GM12878 (cell line): Measurements from ENCODE around the gene GCSAML. TPM values are rescaled to one million over a fixed set of nuclear protein-coding genes. Genes with fewer than 3 reads are reported as not detected.

ENCODE experiments used
- ATAC-seq: fragments of 200-7000 bp; cut with Tn5 transposase; 3 replicates; pipeline ENCODE4 v1.9.1; 2020; ENCODE audit warnings: mild to moderate bottlenecking, moderate library complexity
- BruUV-seq: library from RNA; stranded (reverse); fragments of 400-500 nt; replicated peaks from 2 replicates; lab custom pipeline; 2021; lab: Mats Ljungman, UMichigan
- CTCF ChIA-PET: fragments of 300-600 bp; sonication (Branson Sonifier 250); formaldehyde crosslinking; extraction: SDS; loops from one replicate; lab custom pipeline; 2021; ENCODE audit warnings: inconsistent platforms; lab: Yijun Ruan, JAX
- POLR2A ChIA-PET: fragments of 350-600 bp; formaldehyde crosslinking; extraction: SDS; loops from one replicate; lab custom pipeline; 2021; ENCODE audit warnings: inconsistent platforms; lab: Charles Lee
- RAD21 ChIA-PET: fragments of 300-600 bp; sonication (Branson Sonifier 250); formaldehyde crosslinking; loops from one replicate; lab custom pipeline; 2023; ENCODE audit warnings: antibody characterized with exemption; ENCODE audit not compliant: unreplicated experiment; lab: Charles Lee
- SMC1A ChIA-PET: fragments of 300-600 bp; sonication (Branson Sonifier 250); formaldehyde crosslinking; loops from one replicate; lab custom pipeline; 2023; ENCODE audit not compliant: unreplicated experiment, uncharacterized antibody; lab: Charles Lee
- DNase-seq: peaks from one replicate; pipeline ENCODE4 v3.0.0-alpha.2; 2011; ENCODE audit warnings: low read depth, low spot score
- FAIRE-seq: peaks from 3 replicates; lab custom pipeline; 2011; peaks lifted over from hg19 to GRCh38; lab: Jason Lieb, UNC
- H2AFZ ChIP-seq: 2 replicates; pipeline ENCODE4 v1.6.0; 2011; ENCODE audit warnings: low read depth, low read length, control low read depth; ENCODE audit not compliant: control insufficient read depth
- H3K27ac ChIP-seq: 2 replicates; pipeline ENCODE4 v1.5.1; 2011; ENCODE audit warnings: control low read depth; ENCODE audit not compliant: control insufficient read depth, insufficient read depth
- H3K27me3 ChIP-seq, 2 experiments: replicated peaks in 1 of 2; 2 replicates each; pipeline versions ENCODE4 v1.6.0 to v1.6.1; 2011; ENCODE audit warnings: low read length in 1 of 2; ENCODE audit not compliant: control insufficient read depth in 2 of 2, insufficient read depth in 2 of 2
- H3K36me3 ChIP-seq, 2 experiments: 2 replicates each; pipeline ENCODE4 v1.5.1; 2011; ENCODE audit warnings: low read length in 1 of 2; ENCODE audit not compliant: control insufficient read depth in 2 of 2, insufficient read depth in 2 of 2
- H3K4me1 ChIP-seq: 2 replicates; pipeline ENCODE4 v1.6.1; 2011; ENCODE audit warnings: mild to moderate bottlenecking, low read length, moderate library complexity, mixed read lengths; ENCODE audit not compliant: control insufficient read depth, insufficient read depth
- H3K4me2 ChIP-seq: 2 replicates; pipeline ENCODE4 v1.6.0; 2011; ENCODE audit warnings: control low read depth; ENCODE audit not compliant: control insufficient read depth, insufficient read depth
- H3K4me3 ChIP-seq: fragments of 200-600 bp; sonication (generic); 2 replicates; pipeline ENCODE4 v1.5.1; 2016
- H3K79me2 ChIP-seq: 2 replicates; pipeline ENCODE4 v1.6.0; 2011; ENCODE audit warnings: low read length; ENCODE audit not compliant: control insufficient read depth, insufficient read depth
- H3K9ac ChIP-seq: 2 replicates; pipeline ENCODE4 v1.8.0; 2011; ENCODE audit warnings: low read length, control low read depth, mixed read lengths; ENCODE audit not compliant: control insufficient read depth, insufficient read depth
- H3K9me3 ChIP-seq: replicated peaks from 3 replicates; pipeline ENCODE4 v1.5.1; 2011; ENCODE audit warnings: mild to moderate bottlenecking, low read length; ENCODE audit not compliant: control insufficient read depth, insufficient read depth
- H4K20me1 ChIP-seq: 2 replicates; pipeline ENCODE4 v1.6.0; 2011; ENCODE audit not compliant: control insufficient read depth, insufficient read depth
- BMI1 ChIP-seq: fragments of 450-650 bp; IDR thresholded peaks from 2 replicates; pipeline ENCODE4 v1.6.1; 2016; ENCODE audit warnings: mild to moderate bottlenecking, moderate library complexity, borderline replicate concordance
- BRCA1 ChIP-seq: IDR thresholded peaks from 2 replicates; pipeline ENCODE4 v1.6.1; 2011; ENCODE audit warnings: low read depth, low read length, improper control_type of control experiment
- DPF2 ChIP-seq: fragments of 450-650 bp; IDR thresholded peaks from 2 replicates; pipeline ENCODE4 v1.6.1; 2017; ENCODE audit warnings: mild to moderate bottlenecking
- FOXK2 ChIP-seq: fragments of 450-650 bp; IDR thresholded peaks from 2 replicates; pipeline ENCODE4 v1.6.1; 2017; ENCODE audit warnings: mild to moderate bottlenecking, moderate library complexity
- IKZF1 ChIP-seq: fragments of 450-650 bp; conservative IDR thresholded peaks from 2 replicates; pipeline ENCODE4 v1.6.1; 2017; ENCODE audit warnings: antibody characterized with exemption, mild to moderate bottlenecking
- KLF5 ChIP-seq: fragments of 450-650 bp; IDR thresholded peaks from 2 replicates; pipeline ENCODE4 v1.6.1; 2014; ENCODE audit warnings: mild to moderate bottlenecking; ENCODE audit not compliant: partially characterized antibody
- MEF2A ChIP-seq: IDR thresholded peaks from 2 replicates; pipeline ENCODE4 v1.6.1; 2011; ENCODE audit warnings: low read depth, mild to moderate bottlenecking, low read length, moderate library complexity; ENCODE audit not compliant: insufficient read depth
- MYC ChIP-seq: IDR thresholded peaks from 2 replicates; pipeline ENCODE4 v1.6.1; 2011; ENCODE audit warnings: mild to moderate bottlenecking, low read length, moderate library complexity, inconsistent platforms; ENCODE audit not compliant: insufficient read depth, insufficient replicate concordance, insufficient read length, severe bottlenecking
- NFYA ChIP-seq: IDR thresholded peaks from 2 replicates; pipeline ENCODE4 v1.6.1; 2011; ENCODE audit warnings: low read depth, mild to moderate bottlenecking, low read length, improper control_type of control experiment, borderline replicate concordance
- RB1 ChIP-seq: fragments of 450-650 bp; formaldehyde crosslinking; IDR thresholded peaks from 2 replicates; pipeline ENCODE4 v1.6.1; 2017; ENCODE audit warnings: mild to moderate bottlenecking, borderline replicate concordance
- SMC3 ChIP-seq: IDR thresholded peaks from 2 replicates; pipeline ENCODE4 v1.6.1; 2011; ENCODE audit warnings: low read length, improper control_type of control experiment, borderline replicate concordance
- STAT1 ChIP-seq: fragments of 450-650 bp; conservative IDR thresholded peaks from 2 replicates; pipeline ENCODE4 v1.6.1; 2014; ENCODE audit warnings: antibody characterized with exemption, mild to moderate bottlenecking
- ZNF24 ChIP-seq: fragments of 450-650 bp; IDR thresholded peaks from 2 replicates; pipeline ENCODE4 v1.6.1; 2017; ENCODE audit warnings: antibody characterized with exemption, mild to moderate bottlenecking
- ZNF384 ChIP-seq: IDR thresholded peaks from 2 replicates; pipeline ENCODE4 v1.6.1; 2012; ENCODE audit warnings: low read depth, mild to moderate bottlenecking, low read length, improper control_type of control experiment, borderline replicate concordance
- WGBS: methylation state at CpG from one replicate; pipeline ENCODE4 v1.1.6; 2016; ENCODE audit warnings: low lambda C conversion rate; ENCODE audit not compliant: insufficient replicate concordance, insufficient coverage; ENCODE audit errors: missing lambda C conversion rate; 5-methylcytosine and 5-hydroxymethylcytosine counted together
- in situ Hi-C: fragments of 300-500 bp; cut with MboI; formaldehyde crosslinking; loops from 9 replicates; pipeline ENCODE4 v1.14.3; 2018; ENCODE audit warnings: mixed read lengths
- intact Hi-C: fragments of 100-400 bp; cut with micrococcal nuclease; formaldehyde crosslinking; loops from one replicate; pipeline ENCODE4 v1.14.2; 2022; ENCODE audit not compliant: unreplicated experiment
- polyA plus RNA-seq, 11 experiments: library from polyadenylated mRNA; depleted of rRNA in 4 of 11; unstranded in 6 of 11; stranded (reverse) in 5 of 11; fragments of >200 nt; fragmentation: Nextera tagmentation in 4 of 11; fragmentation: Illumina TruSeq in 1 of 11; extraction: Ambion mirVana in 4 of 11; extraction: Trizol in 1 of 11; gene quantifications; 1 replicate in 1 of 11; 2 replicates in 10 of 11; pipeline versions ENCODE4 v1.2.1 to v1.2.3, GENCODE V29; 2011 to 2016; ENCODE audit warnings: inconsistent platforms in 2 of 11, missing spikeins in 2 of 11, low read depth in 1 of 11
- total RNA-seq, 4 experiments: library from RNA; depleted of rRNA in 3 of 4; stranded (reverse); fragments of >200 nt in 3 of 4; fragmentation: Illumina TruSeq in 1 of 4; extraction: Trizol in 1 of 4; gene quantifications; 2 replicates each; pipeline versions ENCODE4 v1.2.1 to v1.2.3, GENCODE V29; 2013 to 2021
- TF ChIP-seq, protein P1 (sequence below): IDR thresholded peaks from 2 replicates; pipeline ENCODE4 v1.6.1; 2012; ENCODE audit warnings: mild to moderate bottlenecking, low read depth, low read length

The GCSAML gene
- total and polyA plus RNA-seq, 10 of the 15 experiments (the other 5 are each of a cell fraction or from before 2014, with no cell fraction given) = 0.03 TPM; not detected in 9

DNA sequence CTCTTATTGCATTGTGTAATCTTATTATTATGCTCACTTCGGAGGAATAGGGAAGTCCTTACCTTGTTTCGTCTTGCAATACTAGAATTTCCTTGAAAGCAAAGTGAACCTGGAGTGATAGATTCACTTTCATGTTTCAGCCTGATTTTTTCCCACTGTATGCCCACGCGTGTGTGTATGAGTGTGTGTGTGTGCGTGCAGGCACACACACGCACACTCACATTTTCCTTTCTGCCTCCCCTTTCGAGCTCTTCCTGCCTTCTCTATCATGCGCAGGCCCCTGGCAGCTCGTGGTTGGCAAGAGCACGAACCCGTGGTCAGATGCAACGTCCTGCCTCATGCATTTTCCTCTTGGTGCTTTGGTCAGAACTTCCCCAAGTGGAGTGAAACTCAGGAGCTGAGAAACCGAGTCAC, at the start of gene GCSAML (continued):
- no peak for TF ChIP-seq STAT1
- TF ChIP-seq ZNF24 = no peak
- no peak for TF ChIP-seq ZNF384
- no peak for TF ChIP-seq IKZF1
- no peak for TF ChIP-seq MYC
- TF ChIP-seq RB1 = no peak
- no peak for TF ChIP-seq MEF2A
- no peak for TF ChIP-seq BRCA1

DNA sequence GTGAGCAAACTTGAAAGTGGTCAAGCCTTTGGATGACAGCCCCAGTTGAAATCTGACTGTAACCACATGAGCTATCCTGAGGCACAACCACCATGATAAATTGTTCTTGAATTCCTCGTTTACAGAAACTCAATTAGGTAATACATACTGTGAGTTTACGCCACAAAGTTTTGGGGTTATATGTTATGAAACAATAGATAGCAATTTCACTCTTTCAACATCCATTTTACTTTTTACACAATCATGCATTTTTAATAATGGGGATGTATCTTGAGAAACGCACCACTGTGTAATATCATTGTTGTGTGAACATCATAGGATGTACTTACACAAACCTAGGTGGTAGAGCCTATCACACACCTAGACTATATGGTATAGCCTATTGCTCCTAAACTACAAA, 48.1 kb upstream of the GCSAML start:
- no peak for TF ChIP-seq SMC3
- no peak for TF ChIP-seq FOXK2
- no peak for TF ChIP-seq KLF5
- TF ChIP-seq DPF2 = no peak
- no peak for TF ChIP-seq BMI1
- TF ChIP-seq STAT1 = no peak
- TF ChIP-seq, protein P1, sequence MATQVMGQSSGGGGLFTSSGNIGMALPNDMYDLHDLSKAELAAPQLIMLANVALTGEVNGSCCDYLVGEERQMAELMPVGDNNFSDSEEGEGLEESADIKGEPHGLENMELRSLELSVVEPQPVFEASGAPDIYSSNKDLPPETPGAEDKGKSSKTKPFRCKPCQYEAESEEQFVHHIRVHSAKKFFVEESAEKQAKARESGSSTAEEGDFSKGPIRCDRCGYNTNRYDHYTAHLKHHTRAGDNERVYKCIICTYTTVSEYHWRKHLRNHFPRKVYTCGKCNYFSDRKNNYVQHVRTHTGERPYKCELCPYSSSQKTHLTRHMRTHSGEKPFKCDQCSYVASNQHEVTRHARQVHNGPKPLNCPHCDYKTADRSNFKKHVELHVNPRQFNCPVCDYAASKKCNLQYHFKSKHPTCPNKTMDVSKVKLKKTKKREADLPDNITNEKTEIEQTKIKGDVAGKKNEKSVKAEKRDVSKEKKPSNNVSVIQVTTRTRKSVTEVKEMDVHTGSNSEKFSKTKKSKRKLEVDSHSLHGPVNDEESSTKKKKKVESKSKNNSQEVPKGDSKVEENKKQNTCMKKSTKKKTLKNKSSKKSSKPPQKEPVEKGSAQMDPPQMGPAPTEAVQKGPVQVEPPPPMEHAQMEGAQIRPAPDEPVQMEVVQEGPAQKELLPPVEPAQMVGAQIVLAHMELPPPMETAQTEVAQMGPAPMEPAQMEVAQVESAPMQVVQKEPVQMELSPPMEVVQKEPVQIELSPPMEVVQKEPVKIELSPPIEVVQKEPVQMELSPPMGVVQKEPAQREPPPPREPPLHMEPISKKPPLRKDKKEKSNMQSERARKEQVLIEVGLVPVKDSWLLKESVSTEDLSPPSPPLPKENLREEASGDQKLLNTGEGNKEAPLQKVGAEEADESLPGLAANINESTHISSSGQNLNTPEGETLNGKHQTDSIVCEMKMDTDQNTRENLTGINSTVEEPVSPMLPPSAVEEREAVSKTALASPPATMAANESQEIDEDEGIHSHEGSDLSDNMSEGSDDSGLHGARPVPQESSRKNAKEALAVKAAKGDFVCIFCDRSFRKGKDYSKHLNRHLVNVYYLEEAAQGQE = no peak
- TF ChIP-seq NFYA = no peak
- FAIRE-seq (no peak), DNase-seq (no peak), ATAC-seq (no peak)
- ChIA-PET SMC1A (no interaction called here), POLR2A (no interaction called here), CTCF (interaction anchor here (0.9 to 1.3 kb wide), 2 partner anchors 9 to 111 kb away, joined by 3 read pairs; no protein-coding TSS in a partner anchor), RAD21 (no interaction called here)
- Histone ChIP-seq H3K4me1 (no peaks in the 10 kb centered on the region), H3K4me2 (no peak overlapping the region), H3K36me3 (no peaks in the 10 kb centered on the region), H4K20me1 (no peaks in the 10 kb centered on the region), H3K27me3 (no peaks in the 10 kb centered on the region), H3K4me3 (no peak overlapping the region), H3K27ac (no peak overlapping the region), H3K9me3 (no peaks in the 10 kb centered on the region), H2AFZ (no peak overlapping the region), H3K9ac (no peak overlapping the region), H3K79me2 (no peaks in the 10 kb centered on the region)
- no TSS peak for BruUV-seq
- 29% methylated on average over 3 of the region's 3 CpGs for WGBS
- in situ Hi-C loops (no loop called here), intact Hi-C loops (no loop called here)
